ENCODE data around the gene PATJ.

- TF ChIP-seq POLR2AphosphoS5 (IDR thresholded peaks at IDR 0.05; ENCODE audit: low read depth, low read length) (no peak), CTCF (IDR thresholded peaks at IDR 0.05) (no peak), RAD21 (IDR thresholded peaks at IDR 0.05; ENCODE audit: low read length) (no peak), PBX3 (IDR thresholded peaks at IDR 0.05) (no peak), SMC3 (IDR thresholded peaks at IDR 0.05; ENCODE audit: low read depth, low read length) (no peak), ZBTB33 (IDR thresholded peaks at IDR 0.05; ENCODE audit: borderline replicate concordance, low read depth) (no peak), USF2 (IDR thresholded peaks at IDR 0.05; ENCODE audit: borderline replicate concordance, low read depth, low read length) (no peak)
Observed at GRCh38 chr1:62140666-62141065, 398.4 kb downstream of the PATJ start.

Measured in SK-N-SH (cell line).